ENCODE measurements around the gene IPMK. TPM values are rescaled to one million over a fixed set of nuclear protein-coding genes. Genes with fewer than 3 reads are reported as not detected.
A peak's percentile ranks its signal among the peaks of the same experiment; 100 is the strongest.
"Not testable (repeated sequence)": the region's sequence is repeated elsewhere in the genome, so short reads cannot be mapped to it uniquely, and the experiment has no call there.

Gene IPMK
- total and polyA plus RNA-seq, 8 donors: 4.7 to 8.1 (median 6.9) TPM

GRCh38 chr10:58157076-58157766 is 110.5 kb downstream of the IPMK start:
- Histone ChIP-seq H3K9me3 (no peaks in the 10 kb centered on the region), H3K27me3 (no peaks in the 10 kb centered on the region), H3K36me3 (no peaks in the 10 kb centered on the region), H3K27ac (no peak overlapping the region), H3K4me1 (no peaks in the 10 kb centered on the region), H3K4me3 (no peak overlapping the region)
- peak in 1 of 4 donors; percentile 59 for DNase-seq
- no peak for TF ChIP-seq CTCF (IDR thresholded peaks at IDR 0.05)
- intact Hi-C loops (cut with DNase I): no loop called here
- peak; percentile 61 for ATAC-seq

- intact Hi-C loops (cut with DNase I); H3K27ac ChIP-seq; H3K4me3 ChIP-seq; ATAC-seq; H3K36me3 ChIP-seq; H3K4me1 ChIP-seq; DNase-seq; H3K27me3 ChIP-seq; H3K9me3 ChIP-seq: not testable (repeated sequence)
These were observed 111.8 kb downstream of the IPMK start for GRCh38 chr10:58155941-58156340.

- H3K27ac ChIP-seq: no peak overlapping the region
- ATAC-seq (no peak), DNase-seq (no peak)
- intact Hi-C loops (cut with DNase I): no loop called here
- TF ChIP-seq CTCF (IDR thresholded peaks at IDR 0.05): no peak
- no peaks in the 10 kb centered on the region for H3K4me1 ChIP-seq
- no peaks in the 10 kb centered on the region for H3K9me3 ChIP-seq
- no peak overlapping the region for H3K4me3 ChIP-seq
- no peaks in the 10 kb centered on the region for H3K36me3 ChIP-seq
- H3K27me3 ChIP-seq: no peaks in the 10 kb centered on the region
These were observed 113.9 kb downstream of the IPMK start for GRCh38 chr10:58153751-58154150.

- intact Hi-C loops (cut with DNase I): no loop called here
- DNase-seq: peak in 1 of 4 donors; percentile 31
- H3K36me3 ChIP-seq: no peaks in the 10 kb centered on the region
- no peaks in the 10 kb centered on the region for H3K4me1 ChIP-seq
- H3K4me3 ChIP-seq: no peak overlapping the region
- H3K27me3 ChIP-seq: no peaks in the 10 kb centered on the region
- H3K27ac ChIP-seq: no peak overlapping the region
- peak; percentile 16 to 37 for TF ChIP-seq CTCF (IDR thresholded peaks at IDR 0.05)
- H3K9me3 ChIP-seq: no peaks in the 10 kb centered on the region
- peak; percentile 42 for ATAC-seq
These were observed 114.9 kb downstream of the IPMK start for GRCh38 chr10:58152673-58153263.

GRCh38 chr10:58150290-58150689 is 117.4 kb downstream of the IPMK start:
- no peaks in the 10 kb centered on the region for H3K9me3 ChIP-seq
- ATAC-seq (no peak), DNase-seq (no peak)
- H3K4me1 ChIP-seq: no peaks in the 10 kb centered on the region
- H3K36me3 ChIP-seq: no peaks in the 10 kb centered on the region
- H3K27ac ChIP-seq: no peak overlapping the region
- intact Hi-C loops (cut with DNase I): no loop called here
- no peaks in the 10 kb centered on the region for H3K27me3 ChIP-seq
- TF ChIP-seq CTCF (IDR thresholded peaks at IDR 0.05): no peak
- no peak overlapping the region for H3K4me3 ChIP-seq
